IMR-90 (cell line): Measurements from ENCODE around the gene DDIAS.

ENCODE experiments used
- BHLHE40 ChIP-seq: fragments of 150-350 bp; IDR thresholded peaks from 2 replicates; pipeline ENCODE4 v1.6.1; 2016; ENCODE audit warnings: mild to moderate bottlenecking, low read depth, low read length
- CEBPB ChIP-seq: IDR thresholded peaks from 2 replicates; pipeline ENCODE4 v1.6.1; 2012; ENCODE audit warnings: low read depth, low read length, improper control_type of control experiment
- FOS ChIP-seq: fragments of 150-350 bp; IDR thresholded peaks from 2 replicates; pipeline ENCODE4 v1.6.1; 2016; ENCODE audit warnings: low read depth, low read length
- MAFK ChIP-seq: IDR thresholded peaks from 2 replicates; pipeline ENCODE4 v1.6.1; 2012; ENCODE audit warnings: low read depth, low read length, improper control_type of control experiment
- MAZ ChIP-seq: IDR thresholded peaks from 2 replicates; pipeline ENCODE4 v1.6.1; 2012; ENCODE audit warnings: low read depth, mild to moderate bottlenecking, low read length, improper control_type of control experiment, moderate library complexity, borderline replicate concordance
- MXI1 ChIP-seq: IDR thresholded peaks from 2 replicates; pipeline ENCODE4 v1.6.1; 2012; ENCODE audit warnings: low read depth, mild to moderate bottlenecking, low read length, moderate library complexity, borderline replicate concordance
- NFE2L2 ChIP-seq: fragments of 150-350 bp; IDR thresholded peaks from 2 replicates; pipeline ENCODE4 v1.6.1; 2016; ENCODE audit warnings: low read depth, mild to moderate bottlenecking, low read length
- POLR2A ChIP-seq: IDR thresholded peaks from 2 replicates; pipeline ENCODE4 v1.6.1; 2012; ENCODE audit warnings: mild to moderate bottlenecking, low read depth, low read length
- RAD21 ChIP-seq: IDR thresholded peaks from 2 replicates; pipeline ENCODE4 v1.6.1; 2012; ENCODE audit warnings: low read length, improper control_type of control experiment
- RCOR1 ChIP-seq: IDR thresholded peaks from 2 replicates; pipeline ENCODE4 v1.6.1; 2012; ENCODE audit warnings: mild to moderate bottlenecking, low read length, improper control_type of control experiment; ENCODE audit not compliant: insufficient replicate concordance
- RFX5 ChIP-seq: IDR thresholded peaks from 2 replicates; pipeline ENCODE4 v1.8.0; 2012; ENCODE audit warnings: low read depth, mild to moderate bottlenecking, low read length, moderate library complexity
- TF ChIP-seq, protein P1 (sequence below): conservative IDR thresholded peaks from 2 replicates; pipeline ENCODE4 v1.5.1; 2012; ENCODE audit warnings: mild to moderate bottlenecking, low read depth, low read length, improper control_type of control experiment
- TF ChIP-seq, protein P2 (sequence below): fragments of 150-350 bp; IDR thresholded peaks from 2 replicates; pipeline ENCODE4 v1.6.1; 2017; ENCODE audit warnings: mild to moderate bottlenecking, antibody characterized with exemption, low read length, low read depth

DNA sequence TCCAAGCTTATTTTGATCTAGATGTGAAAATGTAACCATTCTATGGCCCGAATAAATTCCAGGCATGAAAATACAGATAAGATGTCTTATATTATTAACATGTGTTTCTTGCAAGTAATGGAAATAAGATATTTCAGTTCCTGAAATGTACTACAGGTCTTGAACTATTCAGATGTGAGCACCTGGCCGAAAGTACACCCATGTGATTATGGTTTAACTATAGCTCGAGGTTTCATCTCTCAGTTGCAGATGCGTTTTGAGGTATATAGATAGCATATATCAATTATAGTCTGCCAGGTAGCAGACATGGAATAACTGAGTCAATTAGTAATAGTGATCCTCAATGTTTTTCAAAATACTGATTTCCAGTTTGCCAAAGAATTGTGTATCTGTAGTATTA lies 68.3 kb downstream of the DDIAS start:
- no peak for TF ChIP-seq POLR2A
- no peak for TF ChIP-seq CEBPB
- TF ChIP-seq, protein P1, sequence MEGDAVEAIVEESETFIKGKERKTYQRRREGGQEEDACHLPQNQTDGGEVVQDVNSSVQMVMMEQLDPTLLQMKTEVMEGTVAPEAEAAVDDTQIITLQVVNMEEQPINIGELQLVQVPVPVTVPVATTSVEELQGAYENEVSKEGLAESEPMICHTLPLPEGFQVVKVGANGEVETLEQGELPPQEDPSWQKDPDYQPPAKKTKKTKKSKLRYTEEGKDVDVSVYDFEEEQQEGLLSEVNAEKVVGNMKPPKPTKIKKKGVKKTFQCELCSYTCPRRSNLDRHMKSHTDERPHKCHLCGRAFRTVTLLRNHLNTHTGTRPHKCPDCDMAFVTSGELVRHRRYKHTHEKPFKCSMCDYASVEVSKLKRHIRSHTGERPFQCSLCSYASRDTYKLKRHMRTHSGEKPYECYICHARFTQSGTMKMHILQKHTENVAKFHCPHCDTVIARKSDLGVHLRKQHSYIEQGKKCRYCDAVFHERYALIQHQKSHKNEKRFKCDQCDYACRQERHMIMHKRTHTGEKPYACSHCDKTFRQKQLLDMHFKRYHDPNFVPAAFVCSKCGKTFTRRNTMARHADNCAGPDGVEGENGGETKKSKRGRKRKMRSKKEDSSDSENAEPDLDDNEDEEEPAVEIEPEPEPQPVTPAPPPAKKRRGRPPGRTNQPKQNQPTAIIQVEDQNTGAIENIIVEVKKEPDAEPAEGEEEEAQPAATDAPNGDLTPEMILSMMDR: no peak
- no peak for TF ChIP-seq BHLHE40
- no peak for TF ChIP-seq RAD21
- no peak for TF ChIP-seq MXI1
- TF ChIP-seq NFE2L2: no peak
- no peak for TF ChIP-seq MAZ
- TF ChIP-seq FOS: no peak
- TF ChIP-seq, protein P2, sequence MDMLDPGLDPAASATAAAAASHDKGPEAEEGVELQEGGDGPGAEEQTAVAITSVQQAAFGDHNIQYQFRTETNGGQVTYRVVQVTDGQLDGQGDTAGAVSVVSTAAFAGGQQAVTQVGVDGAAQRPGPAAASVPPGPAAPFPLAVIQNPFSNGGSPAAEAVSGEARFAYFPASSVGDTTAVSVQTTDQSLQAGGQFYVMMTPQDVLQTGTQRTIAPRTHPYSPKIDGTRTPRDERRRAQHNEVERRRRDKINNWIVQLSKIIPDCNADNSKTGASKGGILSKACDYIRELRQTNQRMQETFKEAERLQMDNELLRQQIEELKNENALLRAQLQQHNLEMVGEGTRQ: no peak
- TF ChIP-seq RFX5: no peak
- TF ChIP-seq RCOR1: no peak
- TF ChIP-seq MAFK: no peak
